Breast epithelium (tissue), 3 donors: ENCODE results near the gene MINDY4B.

Experiments used
- POLR2AphosphoS5 ChIP-seq, 3 donors: sonication (generic); formaldehyde crosslinking; IDR thresholded peaks; one replicate each; pipeline ENCODE4 v1.6.1; 2017; ENCODE audit warnings: antibody characterized with exemption in 3 of 3
- TF ChIP-seq, protein P1 (sequence below), 3 donors: fragments of 450-650 bp; IDR thresholded peaks; one replicate each; pipeline ENCODE4 v1.5.1; 2016 to 2017; ENCODE audit warnings: antibody characterized with exemption in 3 of 3, mild to moderate bottlenecking in 3 of 3, moderate library complexity in 3 of 3

DNA sequence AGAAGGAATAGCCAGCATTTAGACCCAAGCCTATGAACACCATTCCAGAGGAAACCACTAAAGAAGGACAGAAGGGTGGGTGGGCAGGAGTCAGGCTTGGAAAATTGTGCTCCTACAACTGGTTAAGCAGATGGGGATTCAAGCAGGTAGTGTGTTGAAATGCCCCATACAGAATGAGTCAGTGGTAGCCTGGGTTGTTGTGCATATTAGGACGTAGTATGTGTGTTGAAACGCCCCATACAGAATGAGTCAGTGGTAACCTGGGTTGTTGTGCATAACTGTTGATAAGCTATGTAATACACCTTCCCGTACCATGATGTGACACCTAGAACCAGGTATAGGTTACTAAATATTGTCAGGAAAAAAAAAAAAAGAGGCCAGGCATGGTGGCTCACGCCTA, 34.0 kb downstream of the MINDY4B start:
- TF ChIP-seq, protein P1, sequence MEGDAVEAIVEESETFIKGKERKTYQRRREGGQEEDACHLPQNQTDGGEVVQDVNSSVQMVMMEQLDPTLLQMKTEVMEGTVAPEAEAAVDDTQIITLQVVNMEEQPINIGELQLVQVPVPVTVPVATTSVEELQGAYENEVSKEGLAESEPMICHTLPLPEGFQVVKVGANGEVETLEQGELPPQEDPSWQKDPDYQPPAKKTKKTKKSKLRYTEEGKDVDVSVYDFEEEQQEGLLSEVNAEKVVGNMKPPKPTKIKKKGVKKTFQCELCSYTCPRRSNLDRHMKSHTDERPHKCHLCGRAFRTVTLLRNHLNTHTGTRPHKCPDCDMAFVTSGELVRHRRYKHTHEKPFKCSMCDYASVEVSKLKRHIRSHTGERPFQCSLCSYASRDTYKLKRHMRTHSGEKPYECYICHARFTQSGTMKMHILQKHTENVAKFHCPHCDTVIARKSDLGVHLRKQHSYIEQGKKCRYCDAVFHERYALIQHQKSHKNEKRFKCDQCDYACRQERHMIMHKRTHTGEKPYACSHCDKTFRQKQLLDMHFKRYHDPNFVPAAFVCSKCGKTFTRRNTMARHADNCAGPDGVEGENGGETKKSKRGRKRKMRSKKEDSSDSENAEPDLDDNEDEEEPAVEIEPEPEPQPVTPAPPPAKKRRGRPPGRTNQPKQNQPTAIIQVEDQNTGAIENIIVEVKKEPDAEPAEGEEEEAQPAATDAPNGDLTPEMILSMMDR (IDR thresholded peaks at IDR 0.05) = no peak
- no peak for TF ChIP-seq POLR2AphosphoS5 (IDR thresholded peaks at IDR 0.05)
